Heart left ventricle (tissue), 16 donors: ENCODE data around the gene MYH16. TPM values are rescaled to one million over a fixed set of nuclear protein-coding genes. Genes with fewer than 3 reads are reported as not detected.
"Not testable (repeated sequence)": the region's sequence is repeated elsewhere in the genome, so short reads cannot be mapped to it uniquely, and the experiment has no call there.

Experiments used
- ATAC-seq, 4 donors: fragments of 200-7000 bp; cut with Tn5 transposase; one replicate each; pipeline ENCODE4 v1.9.1; 2020 to 2022; ENCODE audit warnings: moderate library complexity in 4 of 4, mild to moderate bottlenecking in 3 of 4, moderate number of reproducible peaks in 1 of 4
- DNase-seq, 5 donors: peaks; one replicate each; pipeline ENCODE4 v3.0.0-alpha.2; 2020
- H3K27ac ChIP-seq, 12 donors: fragments of 200-600 bp; sonication (generic) in 4 of 12; one replicate each; pipeline versions ENCODE4 v1.5.0 to v1.8.0; 2016 to 2022; ENCODE audit warnings: mild to moderate bottlenecking in 2 of 12
- H3K27me3 ChIP-seq, 9 donors: fragments of 200-600 bp; sonication (generic) in 2 of 9; one replicate each; pipeline versions ENCODE4 v1.5.1 to v1.8.0; 2016 to 2022; ENCODE audit warnings: mild to moderate bottlenecking in 3 of 9
- H3K36me3 ChIP-seq, 9 donors: fragments of 200-600 bp; sonication (generic) in 2 of 9; one replicate each; pipeline versions ENCODE4 v1.5.0 to v1.8.0; 2018 to 2022; ENCODE audit warnings: mild to moderate bottlenecking in 2 of 9
- H3K4me1 ChIP-seq, 12 donors: fragments of 200-600 bp; sonication (generic) in 4 of 12; one replicate each; pipeline versions ENCODE4 v1.5.0 to v1.8.0; 2016 to 2022; ENCODE audit warnings: mild to moderate bottlenecking in 3 of 12
- H3K4me3 ChIP-seq, 12 donors: fragments of 200-600 bp; sonication (generic) in 4 of 12; one replicate each; pipeline versions ENCODE4 v1.5.0 to v1.8.0; 2017 to 2022; ENCODE audit warnings: mild to moderate bottlenecking in 9 of 12, moderate library complexity in 4 of 12
- H3K9me3 ChIP-seq, 12 donors: fragments of 200-600 bp; sonication (generic) in 4 of 12; one replicate each; pipeline versions ENCODE4 v1.5.0 to v1.8.0; 2016 to 2022; ENCODE audit warnings: mild to moderate bottlenecking in 1 of 12
- CTCF ChIP-seq, 12 donors: fragments of 200-600 bp; sonication (generic) in 4 of 12; IDR thresholded peaks; one replicate each; pipeline versions ENCODE4 v1.5.0 to v1.8.0; 2018 to 2022; ENCODE audit warnings: antibody characterized with exemption in 12 of 12, mild to moderate bottlenecking in 5 of 12
- POLR2A ChIP-seq, 2 donors: fragments of 450-650 bp; IDR thresholded peaks; one replicate each; pipeline ENCODE4 v1.6.1; 2017; ENCODE audit warnings: antibody characterized with exemption in 2 of 2, mild to moderate bottlenecking in 2 of 2, moderate library complexity in 2 of 2
- WGBS, 4 donors: extraction: QIAGEN DNeasy Blood & Tissue Kit in 2 of 4; methylation state at CpG; one replicate each; pipeline versions ENCODE4 v1.1.5 to v1.1.7; 2013 to 2018; 5-methylcytosine and 5-hydroxymethylcytosine counted together
- intact Hi-C, 10 donors: fragments of 100-400 bp; cut with DNase I; formaldehyde crosslinking; loops; one replicate each; pipeline versions ENCODE4 v1.11.1 to v1.14.2; 2022
- polyA plus RNA-seq, 2 donors: library from polyadenylated mRNA; stranded (reverse); fragments of 200-250 nt; gene quantifications; one replicate each; pipeline ENCODE4 v1.2.3, GENCODE V29; 2013
- total RNA-seq, 9 donors: library from RNA; depleted of rRNA in 2 of 9; stranded (reverse); fragments of >200 nt in 2 of 9; fragmentation: NEBNext Ultra II Directional in 3 of 9; extraction: Animal tissue kit (Norgen Biotek cat#: 25700) in 3 of 9; gene quantifications; one replicate each; pipeline versions ENCODE4 v1.1.0 to v1.2.4, GENCODE V29; 2016 to 2023
- donor health status: ischemic (EF 13 %, LVEDD 7.1; RV severe dilation, severe dysfunction).
- donor health status: healthy with polysubstance abuse.
- donor health status: DM: no; HTN: yes; CAD: no.
- donor health status: DM: no; HTN: no; CAD: no.
- donor health status: ischemic (EF 25% LVEDD 6.9; RV normal size, moderate dysfunction).
- donor health status: ischemic (EF 25% LVEDD 5.7; RV mildly dilated, moderate dysfunction).
- donor health status: healthy.
- donor health status: DM: yes; HTN: yes; CAD: no.
- donor health status: ischemic (EF 35%, LVEDD 5.7; RV mildly dilated, moderate dysfunction).
- donor health status: nonischemic (EF 11% LVEDD 7.7; RV severe dilation, severe dysfunction).
- donor health status: DM: yes; HTN: yes; CAD: no.
- donor health status: PGD.
- donor health status: ischemic (EF 29% LVEDD 5.4; RV normal size, mild dysfunction).
- donor health status: nonischemic (EF 23%, LVEDD 6.1; RV moderate dilation, normal function).

MYH16 gene
- total and polyA plus RNA-seq, 11 donors = not detected

DNA sequence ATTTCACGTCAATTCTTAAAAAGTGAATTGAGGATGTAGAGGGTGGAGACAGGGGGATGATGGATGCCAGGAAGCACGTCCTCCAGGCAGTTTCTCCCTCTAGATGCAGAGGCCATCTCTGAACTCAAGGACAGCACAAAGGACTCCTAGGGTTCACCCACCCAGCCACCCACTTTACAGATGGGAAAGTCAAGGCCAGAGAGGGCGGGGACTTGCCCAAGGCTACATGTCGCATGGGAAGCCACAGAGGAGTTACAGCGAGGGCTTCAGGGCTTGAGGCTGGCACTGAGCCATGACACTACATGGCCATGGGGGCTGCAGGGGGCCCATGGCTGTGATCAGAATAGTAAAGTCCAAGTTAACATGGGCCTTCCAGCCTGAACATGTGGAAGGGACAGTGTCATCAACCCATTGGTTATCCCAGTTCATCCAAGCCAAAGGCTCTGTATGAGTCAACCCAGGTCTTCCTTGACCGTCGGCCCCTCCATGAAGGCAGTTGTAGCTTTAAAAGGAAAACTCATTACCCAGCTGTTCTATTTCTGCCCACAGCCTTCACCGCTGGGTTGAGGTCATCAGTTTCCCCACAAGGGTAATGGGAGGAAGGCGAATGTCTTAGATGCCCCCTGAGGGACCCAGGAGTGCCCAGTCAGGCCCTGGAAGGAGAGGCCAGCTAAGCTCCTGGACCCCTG is 40.4 kb upstream of the MYH16 start:
- TF ChIP-seq POLR2A (IDR thresholded peaks at IDR 0.05) (no peak), CTCF (IDR thresholded peaks at IDR 0.05) (no peak)
- DNase-seq = no peak
- Histone ChIP-seq H3K4me1 (no peaks in the 10 kb centered on the region), H3K36me3 (no peaks in the 10 kb centered on the region), H3K4me3 (no peak overlapping the region), H3K27me3 (peaks cover 0 to 4% (median 0%) of the 10 kb centered on the region in 9 donors), H3K9me3 (peaks cover 0 to 3% (median 0%) of the 10 kb centered on the region in 12 donors), H3K27ac (no peak overlapping the region)
- intact Hi-C loops = no loop called here
- ATAC-seq = no peak
- WGBS, 4 donors = 76 to 82% (median 77%) methylated on average over 9 of the region's 9 CpGs

- H3K9me3 ChIP-seq, H3K36me3 ChIP-seq, H3K4me3 ChIP-seq, H3K4me1 ChIP-seq, H3K27me3 ChIP-seq, H3K27ac ChIP-seq, DNase-seq, ATAC-seq, intact Hi-C loops: not testable (repeated sequence)
- WGBS, 4 donors = 79 to 88% (median 86%) methylated on average over 4 of the region's 4 CpGs
These were observed 39.7 kb upstream of the MYH16 start for GRCh38 chr7:99232955-99233354.

GRCh38 chr7:99234185-99234584 is 38.5 kb upstream of the MYH16 start:
- no peak overlapping the region for H3K4me3 ChIP-seq
- TF ChIP-seq POLR2A (IDR thresholded peaks at IDR 0.05) (no peak), CTCF (IDR thresholded peaks at IDR 0.05) (no peak)
- DNase-seq = no peak
- WGBS, 4 donors = 89 to 92% (median 91%) methylated on average over 9 of the region's 9 CpGs
- H3K4me1 ChIP-seq = no peaks in the 10 kb centered on the region
- intact Hi-C loops = no loop called here
- no peak overlapping the region for H3K27ac ChIP-seq
- no peaks in the 10 kb centered on the region for H3K36me3 ChIP-seq
- ATAC-seq = no peak
- peaks cover 0 to 1% (median 0%) of the 10 kb centered on the region in 9 donors for H3K27me3 ChIP-seq
- H3K9me3 ChIP-seq = peaks cover 0 to 8% (median 0%) of the 10 kb centered on the region in 12 donors

DNA sequence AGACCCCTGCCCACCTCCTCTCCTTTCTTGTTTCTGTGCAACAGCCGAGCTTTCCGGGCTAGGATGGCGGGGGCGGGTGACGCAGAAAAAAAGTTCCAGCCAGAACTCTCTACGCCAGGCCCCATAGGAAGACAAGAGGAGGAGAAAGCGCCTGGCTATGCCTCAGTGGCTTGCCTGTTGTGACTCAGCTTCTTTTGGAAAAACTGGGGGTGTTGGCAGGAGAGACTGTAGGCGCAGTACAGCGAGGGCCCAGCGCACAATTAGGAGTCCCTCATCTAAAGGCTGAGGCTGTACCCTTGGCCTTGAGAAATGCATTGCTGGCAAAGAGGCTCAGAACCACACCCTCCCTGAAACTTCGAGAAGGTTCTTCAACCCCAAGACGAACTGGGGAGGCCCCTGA is 36.7 kb upstream of the MYH16 start:
- DNase-seq = peak in 1 of 5 donors; percentile 10
- 84 to 92% (median 90%) methylated on average over 12 of the region's 12 CpGs for WGBS, 4 donors
- intact Hi-C loops = no loop called here

GRCh38 chr7:99237876-99238275 is 34.8 kb upstream of the MYH16 start:
- ATAC-seq, intact Hi-C loops, H3K27me3 ChIP-seq, DNase-seq, H3K4me1 ChIP-seq, H3K27ac ChIP-seq, H3K4me3 ChIP-seq, H3K9me3 ChIP-seq, H3K36me3 ChIP-seq: not testable (repeated sequence)
- 86 to 93% (median 91%) methylated on average over 1 of the region's 1 CpG for WGBS, 4 donors

More for the DNA sequence above, 36.7 kb upstream of the MYH16 start:
- no peaks in the 10 kb centered on the region for H3K36me3 ChIP-seq
- no peaks in the 10 kb centered on the region for H3K4me1 ChIP-seq
- no peak for ATAC-seq
- H3K4me3 ChIP-seq = no peak overlapping the region
- H3K9me3 ChIP-seq = peaks cover 0 to 8% (median 0%) of the 10 kb centered on the region in 12 donors
- no peak overlapping the region for H3K27ac ChIP-seq
- TF ChIP-seq CTCF (IDR thresholded peaks at IDR 0.05) (no peak), POLR2A (IDR thresholded peaks at IDR 0.05) (no peak)
- peaks cover 0 to 3% (median 0%) of the 10 kb centered on the region in 9 donors for H3K27me3 ChIP-seq
